ENCODE results near the gene PLCXD1.

Gene PLCXD1

GRCh38 chrX:352582-353314 lies 71.6 kb downstream of the PLCXD1 start:
- no peak for DNase-seq

Data from kidney glomerular epithelial cell (primary cell).